Spleen (tissue), 11 donors: ENCODE measurements around the gene HS3ST4. TPM values are rescaled to one million over a fixed set of nuclear protein-coding genes. Genes with fewer than 3 reads are reported as not detected.

ENCODE experiments used
- DNase-seq: peaks from one replicate; pipeline ENCODE4 v3.0.0-alpha.2; 2020
- H3K27ac ChIP-seq, 8 donors: fragments of 200-600 bp; sonication (generic) in 7 of 8; 1 replicate in 4 of 8; 2 replicates in 4 of 8; pipeline versions ENCODE4 v1.5.0 to v1.8.0; 2016 to 2021; ENCODE audit warnings: inconsistent platforms in 4 of 8, mild to moderate bottlenecking in 4 of 8, moderate library complexity in 1 of 8
- H3K27me3 ChIP-seq, 7 donors: fragments of 200-600 bp; sonication (generic) in 6 of 7; replicated peaks in 1 of 7; 1 replicate in 4 of 7; 2 replicates in 3 of 7; pipeline versions ENCODE4 v1.5.0 to v1.8.0; 2016 to 2021; ENCODE audit warnings: inconsistent platforms in 3 of 7, mild to moderate bottlenecking in 1 of 7
- H3K36me3 ChIP-seq, 6 donors: fragments of 200-600 bp; sonication (generic) in 5 of 6; 1 replicate in 4 of 6; 2 replicates in 2 of 6; pipeline versions ENCODE4 v1.5.0 to v1.8.0; 2016 to 2021; ENCODE audit warnings: inconsistent platforms in 2 of 6
- H3K4me1 ChIP-seq, 6 donors: fragments of 200-600 bp; sonication (generic) in 5 of 6; 1 replicate in 3 of 6; 2 replicates in 3 of 6; pipeline versions ENCODE4 v1.5.0 to v1.8.0; 2016 to 2021; ENCODE audit warnings: inconsistent platforms in 3 of 6
- H3K4me3 ChIP-seq, 8 donors: fragments of 200-600 bp; sonication (generic) in 7 of 8; 1 replicate in 4 of 8; 2 replicates in 4 of 8; pipeline versions ENCODE4 v1.5.0 to v1.8.0; 2016 to 2021; ENCODE audit warnings: inconsistent platforms in 4 of 8, mild to moderate bottlenecking in 4 of 8, moderate library complexity in 2 of 8
- H3K9me3 ChIP-seq, 8 donors: fragments of 200-600 bp; sonication (generic) in 7 of 8; 1 replicate in 4 of 8; 2 replicates in 4 of 8; pipeline versions ENCODE4 v1.5.0 to v1.8.0; 2016 to 2021; ENCODE audit warnings: inconsistent platforms in 4 of 8
- CTCF ChIP-seq, 11 experiments: fragments of 200-600 bp in 7 of 11; fragments of 450-650 bp in 4 of 11; sonication (generic) in 4 of 11; IDR thresholded peaks in 8 of 11; conservative IDR thresholded peaks in 3 of 11; 1 replicate in 7 of 11; 2 replicates in 4 of 11; pipeline versions ENCODE4 v1.4.0 to v1.8.0; 2016 to 2021; ENCODE audit warnings: antibody characterized with exemption in 11 of 11, inconsistent platforms in 4 of 11, mild to moderate bottlenecking in 1 of 11
- POLR2A ChIP-seq, 3 donors: fragments of 450-650 bp; IDR thresholded peaks; one replicate each; pipeline ENCODE4 v1.5.1; 2017; ENCODE audit warnings: antibody characterized with exemption in 3 of 3, mild to moderate bottlenecking in 1 of 3
- POLR2AphosphoS5 ChIP-seq, 3 donors: sonication (generic); formaldehyde crosslinking; IDR thresholded peaks; one replicate each; pipeline ENCODE4 v1.5.1; 2017; ENCODE audit warnings: antibody characterized with exemption in 3 of 3
- WGBS, 5 donors: extraction: QIAGEN DNeasy Blood & Tissue Kit in 3 of 5; methylation state at CpG; one replicate each; pipeline versions ENCODE4 v1.1.5 to v1.1.7; 2013 to 2018; 5-methylcytosine and 5-hydroxymethylcytosine counted together
- intact Hi-C: fragments of 100-400 bp; cut with DNase I; formaldehyde crosslinking; loops from one replicate; pipeline ENCODE4 v1.15.0; 2023; ENCODE audit warnings: low total_unique reads
- polyA plus RNA-seq, 3 donors: library from polyadenylated mRNA; stranded (reverse); fragments of 200-250 nt; gene quantifications; one replicate each; pipeline ENCODE4 v1.2.1, GENCODE V29; 2013
- total RNA-seq, 7 donors: library from RNA; depleted of rRNA in 3 of 7; stranded (reverse); fragments of >200 nt in 3 of 7; fragmentation: NEBNext Ultra II Directional in 4 of 7; extraction: Animal tissue kit (Norgen Biotek cat#: 25700) in 4 of 7; gene quantifications; one replicate each; pipeline versions ENCODE4 v1.1.0 to v1.2.1, GENCODE V29; 2016 to 2021
- donor health status: healthy with polysubstance abuse.
- donor health status: DM: no; HTN: no; CAD: no; lungs with moderate emphysema.
- donor health status: DM: no; HTN: no; CAD: no.
- donor health status: Bipolar disorder and iron deficiency.
- donor health status: healthy.
- donor health status: DM: no; HTN: no; CAD: no.
- donor health status: DM: yes; HTN: yes; CAD: no.

The HS3ST4 gene
- total and polyA plus RNA-seq, 10 donors: 0.08 to 4.2 (median 1.9) TPM

DNA sequence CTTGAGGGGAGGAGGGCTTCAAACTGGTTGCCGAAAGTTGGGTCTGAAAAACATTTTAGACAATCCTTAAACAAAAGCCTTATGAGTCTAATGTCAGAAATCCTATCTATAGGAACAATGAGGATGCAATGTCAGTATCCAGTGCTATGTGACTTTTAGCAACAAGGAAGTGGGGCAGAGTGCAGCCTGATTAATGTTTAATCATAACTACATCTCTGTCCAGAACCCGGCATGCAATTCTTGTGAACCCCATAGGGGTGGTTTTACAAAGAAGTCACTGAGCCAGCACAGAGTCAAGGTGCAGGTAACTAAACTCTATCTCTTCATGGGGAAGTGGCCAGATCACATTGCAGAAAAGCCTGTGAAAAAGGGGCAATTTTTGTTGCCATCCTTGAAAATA, 267.5 kb downstream of the HS3ST4 start:
- no peak overlapping the region for H3K27ac ChIP-seq
- no peak for DNase-seq
- peaks cover 0 to 16% (median 0%) of the 10 kb centered on the region in 8 donors for H3K9me3 ChIP-seq
- H3K4me3 ChIP-seq: no peak overlapping the region
- WGBS, 5 donors: 87 to 98% (median 95%) methylated on average over 2 of the region's 2 CpGs
- no peaks in the 10 kb centered on the region for H3K4me1 ChIP-seq
- no peaks in the 10 kb centered on the region for H3K36me3 ChIP-seq
- TF ChIP-seq POLR2A (IDR thresholded peaks at IDR 0.05): no peak
- no peak for TF ChIP-seq POLR2AphosphoS5 (IDR thresholded peaks at IDR 0.05)
- TF ChIP-seq CTCF (IDR thresholded peaks at IDR 0.05 in 8 of 11, conservative IDR thresholded peaks at IDR 0.05 in 3 of 11): no peak
- no peaks in the 10 kb centered on the region for H3K27me3 ChIP-seq
- intact Hi-C loops: no loop called here

DNA sequence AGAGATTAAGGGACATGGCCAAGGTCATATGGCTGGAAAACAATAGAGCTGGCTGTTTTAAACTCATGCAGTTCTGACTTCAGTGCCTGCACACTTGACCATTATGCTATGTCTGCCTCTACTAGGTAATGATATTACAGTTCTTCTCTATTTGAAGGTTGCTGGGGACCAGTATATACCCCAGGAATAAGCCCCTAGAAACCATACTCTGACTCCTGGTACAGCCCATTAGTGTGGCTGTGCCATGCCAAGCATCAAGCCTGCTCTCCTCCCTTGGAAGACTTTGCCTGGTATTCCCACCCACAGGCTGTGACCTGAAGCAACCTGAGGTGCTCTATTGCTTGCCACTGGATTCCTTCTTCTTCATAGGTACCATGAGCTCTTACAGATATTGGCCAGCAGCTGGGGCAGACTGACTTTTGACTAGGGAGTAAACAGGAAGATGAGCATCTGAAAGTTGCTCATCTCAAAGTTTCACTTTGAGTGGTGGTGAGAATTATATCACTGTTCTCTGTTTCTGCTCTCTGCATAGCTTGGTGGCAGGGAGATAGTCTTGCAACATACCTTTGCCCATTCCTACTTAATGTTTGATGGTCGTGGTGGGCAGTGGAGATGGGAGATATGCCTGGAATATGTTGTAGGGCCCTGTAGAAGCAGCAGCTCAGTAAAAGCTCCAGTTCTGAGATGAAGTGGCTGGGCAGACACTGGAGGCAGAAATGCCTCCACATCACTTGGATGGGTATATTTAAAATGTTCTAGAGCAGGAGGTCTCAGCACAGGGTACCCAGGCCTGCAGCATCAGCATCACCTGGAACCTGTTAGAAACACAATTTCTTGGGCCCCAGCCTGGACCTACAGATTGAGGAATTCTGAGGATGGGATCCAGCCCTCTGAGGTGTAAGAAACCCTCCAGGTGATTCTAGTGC, 274.7 kb downstream of the HS3ST4 start:
- no peaks in the 10 kb centered on the region for H3K36me3 ChIP-seq
- no peaks in the 10 kb centered on the region for H3K27me3 ChIP-seq
- no peak overlapping the region for H3K4me3 ChIP-seq
- intact Hi-C loops: no loop called here
- H3K27ac ChIP-seq: no peak overlapping the region
- no peaks in the 10 kb centered on the region for H3K4me1 ChIP-seq
- 38 to 61% (median 57%) methylated on average over 1 of the region's 1 CpG for WGBS, 5 donors
- TF ChIP-seq CTCF (IDR thresholded peaks at IDR 0.05 in 8 of 11, conservative IDR thresholded peaks at IDR 0.05 in 3 of 11): no peak
- TF ChIP-seq POLR2AphosphoS5 (IDR thresholded peaks at IDR 0.05): no peak
- no peak for TF ChIP-seq POLR2A (IDR thresholded peaks at IDR 0.05)
- DNase-seq: no peak
- no peaks in the 10 kb centered on the region for H3K9me3 ChIP-seq

DNA sequence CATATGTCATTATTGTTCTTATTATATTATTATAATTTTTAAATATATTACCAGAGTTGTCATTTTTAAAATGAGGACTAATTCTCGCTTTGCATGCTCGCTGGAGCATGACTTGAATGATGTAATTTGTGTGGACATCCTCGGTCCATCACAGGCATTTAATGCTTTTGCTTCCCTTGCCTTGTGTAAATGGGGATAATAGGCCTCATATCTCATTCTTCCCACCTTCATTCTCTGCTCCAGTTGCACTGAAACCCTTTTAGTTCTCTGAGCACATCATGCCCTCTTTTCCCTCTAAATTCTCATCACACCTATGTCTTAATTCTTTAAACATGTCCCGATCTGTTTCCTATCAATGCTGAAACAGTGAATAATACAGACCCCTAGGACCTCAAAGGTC, 285.4 kb downstream of the HS3ST4 start:
- intact Hi-C loops: no loop called here
- no peak for DNase-seq
- H3K4me1 ChIP-seq: no peaks in the 10 kb centered on the region
- TF ChIP-seq POLR2AphosphoS5 (IDR thresholded peaks at IDR 0.05) (no peak), POLR2A (IDR thresholded peaks at IDR 0.05) (no peak), CTCF (IDR thresholded peaks at IDR 0.05 in 8 of 11, conservative IDR thresholded peaks at IDR 0.05 in 3 of 11) (no peak)
- H3K27me3 ChIP-seq: no peaks in the 10 kb centered on the region
- H3K9me3 ChIP-seq: peaks cover 0 to 5% (median 0%) of the 10 kb centered on the region in 8 donors
- no peaks in the 10 kb centered on the region for H3K36me3 ChIP-seq
- no peak overlapping the region for H3K27ac ChIP-seq
- no peak overlapping the region for H3K4me3 ChIP-seq
- 68 to 85% (median 80%) methylated on average over 4 of the region's 4 CpGs for WGBS, 5 donors

GRCh38 chr16:25978218-25978617, 286.5 kb downstream of the HS3ST4 start:
- no peak for DNase-seq
- no peaks in the 10 kb centered on the region for H3K4me1 ChIP-seq
- no peaks in the 10 kb centered on the region for H3K36me3 ChIP-seq
- peaks cover 0 to 3% (median 0%) of the 10 kb centered on the region in 8 donors for H3K9me3 ChIP-seq
- TF ChIP-seq POLR2AphosphoS5 (IDR thresholded peaks at IDR 0.05) (no peak), POLR2A (IDR thresholded peaks at IDR 0.05) (no peak), CTCF (IDR thresholded peaks at IDR 0.05 in 8 of 11, conservative IDR thresholded peaks at IDR 0.05 in 3 of 11) (no peak)
- H3K27ac ChIP-seq: no peak overlapping the region
- H3K27me3 ChIP-seq: no peaks in the 10 kb centered on the region
- intact Hi-C loops: no loop called here
- H3K4me3 ChIP-seq: no peak overlapping the region
